NCI-H187 treated with DMSO at 0.1 percent for 48 hours (cell line): ENCODE measurements around the gene LIAS.
A peak's percentile ranks its signal among the peaks of the same experiment; 100 is the strongest.
"Not testable (repeated sequence)": the region's sequence is repeated elsewhere in the genome, so short reads cannot be mapped to it uniquely, and the experiment has no call there.

Source experiments
- DNase-seq: peaks from one replicate; lab custom pipeline; 2025; lab: John Stamatoyannopoulos, UW

LIAS gene

DNA sequence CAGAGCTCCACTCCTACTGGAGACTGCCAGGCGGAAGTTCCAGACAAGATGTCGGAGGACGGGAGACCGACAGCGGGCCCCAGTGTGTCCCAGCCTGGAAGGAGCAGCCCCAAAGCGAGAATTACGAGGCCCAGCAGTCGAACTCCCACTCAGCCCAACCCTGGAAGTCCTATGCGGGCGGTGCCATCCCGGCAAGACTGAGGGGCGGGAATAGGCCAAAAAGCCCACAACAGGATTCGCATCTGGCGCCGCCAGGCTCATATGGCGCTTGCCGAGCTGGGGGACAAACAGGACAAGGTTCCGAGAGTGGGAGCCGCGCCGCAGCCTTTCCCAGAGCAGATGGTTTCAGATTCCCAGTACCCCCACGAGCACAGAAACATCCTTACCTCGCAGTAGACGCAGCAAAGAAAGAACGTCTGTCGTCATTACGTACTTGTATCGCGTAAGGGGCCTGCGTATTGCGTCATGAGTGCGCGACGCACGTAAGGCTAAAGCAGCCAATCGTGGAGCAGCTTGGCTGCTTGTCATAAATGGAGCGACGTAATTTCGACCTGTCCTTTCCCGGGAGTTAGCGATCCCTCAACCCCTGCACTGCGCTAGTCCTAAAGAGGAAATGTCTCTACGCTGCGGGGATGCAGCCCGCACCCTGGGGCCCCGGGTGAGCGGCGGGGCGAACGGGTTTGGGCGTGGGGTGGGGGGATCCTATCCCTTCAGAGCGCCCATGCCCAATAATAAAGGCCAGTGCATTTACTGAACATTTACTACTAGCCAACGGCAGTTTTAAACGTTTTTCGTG lies at the start of gene LIAS, which contains the start of gene RPL9:
Gene LIAS (plus strand): TSS at position 552 of the 796 bp plus-strand sequence. CDS start 62 bp downstream, at position 614.
Gene RPL9 (minus strand): TSS at position 418 of the 796 bp plus-strand sequence. CDS start 483 bp downstream, outside the sequence.
- peak; percentile 81 for DNase-seq

DNA sequence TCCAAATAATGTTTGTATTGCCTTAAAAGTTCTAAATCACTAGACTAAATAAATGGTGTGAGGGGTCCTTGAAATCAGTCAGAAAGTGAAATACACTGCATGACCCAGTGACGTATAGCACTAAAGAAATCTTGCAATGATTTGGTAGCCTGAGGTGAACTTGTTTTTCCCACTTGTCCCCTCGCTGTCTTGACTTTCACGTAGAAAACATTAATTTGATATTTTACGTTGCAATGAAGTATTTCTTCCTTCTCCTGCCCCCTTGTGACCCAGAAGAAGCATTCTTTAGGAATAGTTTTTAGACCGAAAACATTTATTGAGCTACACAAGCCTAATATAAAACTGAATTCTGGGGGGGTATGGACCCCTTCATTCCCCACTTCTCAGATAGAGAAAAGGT lies 48.4 kb upstream of the LIAS start:
- no peak for DNase-seq

GRCh38 chr4:39411561-39411960 lies 47.3 kb upstream of the LIAS start:
- not testable (repeated sequence) for DNase-seq

DNA sequence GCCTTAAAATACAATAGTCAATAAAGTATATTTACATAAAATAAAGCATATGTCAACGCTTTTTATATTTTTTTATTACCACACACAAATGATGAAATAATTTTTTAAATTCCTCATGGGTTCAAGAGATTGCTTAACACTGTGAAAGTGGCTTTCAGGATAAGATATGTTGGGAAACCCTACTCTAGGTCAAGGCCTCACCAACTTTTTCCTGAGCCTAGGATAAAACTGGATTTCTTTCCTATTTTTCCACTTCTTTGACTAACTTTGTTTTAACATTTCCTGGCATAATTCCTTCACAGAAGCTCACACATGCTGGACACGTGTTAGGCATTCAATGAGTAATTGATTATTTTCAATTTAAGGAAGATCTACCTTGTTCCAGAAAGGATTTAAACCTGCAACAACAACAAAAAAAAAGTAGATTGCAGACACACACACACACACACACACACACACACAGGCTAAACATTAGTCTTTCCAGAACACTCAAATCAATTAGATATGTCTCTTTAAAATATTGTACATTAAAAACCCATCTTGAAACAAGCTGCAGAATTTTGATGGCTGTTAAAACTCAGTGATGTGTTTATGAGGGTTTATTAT lies 43.1 kb upstream of the LIAS start:
- no peak for DNase-seq

- DNase-seq: no peak
These were observed 36.6 kb upstream of the LIAS start for GRCh38 chr4:39422247-39422646.

- not testable (repeated sequence) for DNase-seq
These were observed 33.6 kb upstream of the LIAS start for GRCh38 chr4:39425297-39425696.

DNA sequence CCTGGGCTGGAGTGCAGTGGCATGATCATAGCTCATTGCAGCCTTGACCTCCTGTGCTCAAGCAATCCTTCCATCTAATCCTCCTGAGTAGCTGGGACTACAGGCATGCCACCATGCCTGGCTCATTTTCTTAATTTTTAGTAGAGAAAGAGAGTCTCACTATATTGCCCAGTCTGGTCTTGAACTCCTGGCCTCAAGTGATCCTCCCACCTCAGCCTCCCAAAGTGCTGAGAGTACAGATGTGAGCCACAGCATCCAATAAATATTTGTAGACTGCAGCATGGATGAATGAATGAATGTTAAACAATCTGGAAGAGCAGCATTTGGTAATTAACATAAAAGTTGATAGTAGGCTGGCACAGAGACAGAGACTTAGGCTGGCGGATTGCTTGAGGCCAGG lies 32.1 kb upstream of the LIAS start:
- DNase-seq: no peak

- no peak for DNase-seq
These were observed 31.2 kb upstream of the LIAS start for GRCh38 chr4:39427520-39428114.

- DNase-seq: no peak
These were observed 29.2 kb upstream of the LIAS start for GRCh38 chr4:39429476-39430334.

- DNase-seq: no peak
These were observed 24.9 kb upstream of the LIAS start for GRCh38 chr4:39433878-39434492.

DNA sequence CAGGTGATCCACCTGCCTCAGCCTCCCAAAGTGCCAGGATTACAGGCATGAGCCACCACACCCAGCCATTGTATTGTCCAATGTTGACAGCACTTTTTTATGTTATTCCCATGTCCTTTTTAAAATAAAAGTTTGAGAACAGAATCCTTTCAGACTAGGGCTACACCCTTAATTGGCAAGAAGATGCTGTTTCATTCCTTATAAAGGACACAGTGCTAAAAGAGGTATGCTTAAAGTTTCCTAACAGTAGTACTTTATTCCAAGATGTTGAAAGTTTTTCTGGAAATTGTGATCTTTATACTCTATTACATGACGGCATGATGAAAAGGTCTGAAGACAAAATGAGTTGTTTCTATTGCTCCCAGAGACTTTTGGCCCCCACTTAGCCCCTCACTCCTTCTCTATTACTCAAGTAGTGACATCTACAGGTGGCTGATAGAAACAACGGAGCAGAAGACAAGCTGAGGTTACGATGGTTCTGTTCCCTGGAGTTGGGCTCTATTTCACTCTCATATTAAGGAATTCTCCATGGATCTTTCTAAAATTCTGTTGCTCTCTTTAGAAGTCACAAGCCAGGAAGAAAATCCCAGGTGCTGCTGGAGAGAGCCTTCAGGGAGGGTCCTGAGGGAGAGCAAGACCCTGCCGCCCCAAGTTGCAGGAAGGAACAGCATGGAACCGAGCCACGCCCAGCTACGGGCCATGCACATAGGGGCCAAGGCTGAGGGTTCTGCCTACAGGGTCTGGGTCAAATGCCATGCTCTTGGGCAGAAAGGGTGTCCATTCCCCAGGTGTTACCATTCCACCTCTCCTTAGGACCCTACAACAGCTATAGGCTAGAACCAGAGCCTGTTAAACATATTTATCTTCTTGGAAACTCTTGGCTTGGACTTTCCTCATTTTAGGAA lies 22.9 kb upstream of the LIAS start:
- DNase-seq: no peak

DNA sequence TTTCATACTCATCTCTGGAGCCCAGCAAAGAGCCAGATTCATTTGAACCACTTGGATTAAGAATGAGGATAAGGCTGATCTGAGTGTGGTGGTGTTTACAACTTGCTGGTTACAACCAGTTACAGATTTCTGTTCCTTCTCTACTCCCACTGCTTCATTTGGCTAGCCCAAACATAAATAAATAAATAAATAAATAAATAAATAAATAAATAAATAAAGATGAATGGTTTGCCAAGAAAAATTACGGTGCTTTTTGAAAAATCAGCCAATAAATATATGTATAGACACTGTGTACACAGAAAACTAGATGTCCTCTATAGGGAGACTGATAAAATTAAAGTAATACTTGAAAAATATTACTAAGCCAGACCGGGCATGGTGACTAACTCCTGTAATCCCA lies 17.3 kb upstream of the LIAS start:
- DNase-seq: no peak

- DNase-seq: no peak
These were observed 15.9 kb upstream of the LIAS start for GRCh38 chr4:39442998-39443397.

DNA sequence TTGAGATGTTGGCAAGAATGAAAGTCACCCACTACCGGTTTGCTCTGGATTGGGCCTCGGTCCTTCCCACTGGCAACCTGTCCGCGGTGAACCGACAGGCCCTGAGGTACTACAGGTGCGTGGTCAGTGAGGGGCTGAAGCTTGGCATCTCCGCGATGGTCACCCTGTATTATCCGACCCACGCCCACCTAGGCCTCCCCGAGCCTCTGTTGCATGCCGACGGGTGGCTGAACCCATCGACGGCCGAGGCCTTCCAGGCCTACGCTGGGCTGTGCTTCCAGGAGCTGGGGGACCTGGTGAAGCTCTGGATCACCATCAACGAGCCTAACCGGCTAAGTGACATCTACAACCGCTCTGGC lies 12.4 kb upstream of the LIAS start:
- no peak for DNase-seq

- DNase-seq: no peak
These were observed 11.8 kb upstream of the LIAS start for GRCh38 chr4:39446842-39447573.

DNA sequence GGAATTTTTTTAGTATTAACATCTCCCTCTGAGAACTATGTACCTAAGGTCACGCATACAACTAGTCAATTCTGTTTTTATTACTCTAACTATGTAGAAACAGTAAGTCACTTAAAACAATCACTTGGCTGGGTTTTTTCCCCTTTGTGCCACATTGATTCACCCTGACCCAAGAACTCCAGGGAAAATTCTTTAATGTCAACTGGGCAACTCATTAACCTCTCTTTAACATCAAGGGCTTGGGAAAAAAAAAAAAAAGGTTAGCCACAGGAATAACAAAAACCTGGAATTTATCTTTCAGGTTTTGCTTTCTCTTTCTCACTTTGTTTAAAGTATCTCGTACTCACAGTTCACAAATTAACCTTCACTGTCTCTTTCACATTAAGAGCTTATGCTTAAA lies 8.2 kb upstream of the LIAS start:
- DNase-seq: no peak

GRCh38 chr4:39451423-39452023 lies 7.3 kb upstream of the LIAS start:
- DNase-seq: no peak

- DNase-seq: no peak
These were observed 6.5 kb upstream of the LIAS start for GRCh38 chr4:39452153-39452859.
